GM12892 (cell line): ENCODE data around the gene PSAT1.

Experiments
- POLR2A ChIP-seq: IDR thresholded peaks from 2 replicates; pipeline ENCODE4 v1.6.1; 2011; ENCODE audit warnings: low read depth, low read length, control low read depth
- POLR2AphosphoS5 ChIP-seq: IDR thresholded peaks from 2 replicates; pipeline ENCODE4 v1.6.1; 2011; ENCODE audit warnings: low read depth, low read length, control low read depth
- TAF1 ChIP-seq: IDR thresholded peaks from 2 replicates; pipeline ENCODE4 v1.6.1; 2011; ENCODE audit warnings: low read depth, mild to moderate bottlenecking, control low read depth, low read length, borderline replicate concordance

DNA sequence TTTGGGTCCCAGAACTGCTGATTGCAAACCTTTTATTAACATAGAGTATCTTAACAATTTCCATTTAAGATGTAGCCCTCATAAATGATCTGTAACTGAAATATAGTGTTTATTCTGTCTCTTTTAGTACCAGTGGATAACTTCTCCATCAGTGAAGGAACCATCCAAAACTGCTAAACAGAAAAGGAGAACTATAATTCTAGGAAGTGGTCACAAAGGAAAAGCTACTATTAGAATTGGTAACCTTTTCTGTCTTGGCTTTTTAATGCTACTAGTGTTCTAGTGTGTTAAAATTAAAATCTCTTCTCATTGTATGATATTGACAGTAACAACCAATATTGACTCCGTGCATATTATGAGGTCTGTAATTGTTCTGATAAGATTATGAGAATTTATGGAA lies 48.3 kb upstream of the PSAT1 start:
- TF ChIP-seq POLR2AphosphoS5 (no peak), POLR2A (no peak), TAF1 (no peak)
